Endothelial cell of umbilical vein (primary cell): ENCODE data around the gene NEXN. TPM values are rescaled to one million over a fixed set of nuclear protein-coding genes. Genes with fewer than 3 reads are reported as not detected.

Experiments used
- BruUV-seq: library from RNA; stranded (reverse); fragments of 400-500 nt; replicated peaks from 2 replicates; lab custom pipeline; 2021; lab: Mats Ljungman, UMichigan
- CTCF ChIA-PET: fragments of 300-600, 350-600 bp; sonication (Branson Sonifier 250); formaldehyde crosslinking; loops from one replicate; lab custom pipeline; 2021; ENCODE audit warnings: antibody characterized with exemption, inconsistent platforms; lab: Charles Lee
- POLR2A ChIA-PET: fragments of 300-600, 350-600 bp; sonication (Branson Sonifier 250); formaldehyde crosslinking; loops from one replicate; lab custom pipeline; 2021; ENCODE audit warnings: antibody characterized with exemption, inconsistent platforms; lab: Charles Lee
- DNase-seq: peaks from one replicate; pipeline ENCODE4 v3.0.0-alpha.2; 2011; ENCODE audit warnings: low read depth, low spot score
- FAIRE-seq: peaks from 2 replicates; lab custom pipeline; 2011; peaks lifted over from hg19 to GRCh38; lab: Jason Lieb, UNC
- H2AFZ ChIP-seq: 2 replicates; pipeline ENCODE4 v1.6.0; 2012; ENCODE audit warnings: low read depth, low read length, control low read depth, inconsistent platforms
- H3K27ac ChIP-seq: 2 replicates; pipeline ENCODE4 v1.5.1; 2011; ENCODE audit warnings: low read depth, mild to moderate bottlenecking, control low read depth, low read length, moderate library complexity; ENCODE audit not compliant: insufficient read depth
- H3K27me3 ChIP-seq, 2 experiments: 2 replicates each; pipeline versions ENCODE4 v1.6.0 to v1.6.1; 2011; ENCODE audit warnings: low read length in 2 of 2, mixed read lengths in 1 of 2; ENCODE audit not compliant: control insufficient read depth in 2 of 2, insufficient read depth in 2 of 2
- H3K36me3 ChIP-seq, 2 experiments: 2 replicates in 1 of 2; 3 replicates in 1 of 2; pipeline ENCODE4 v1.5.1; 2011; ENCODE audit warnings: low read length in 2 of 2, mild to moderate bottlenecking in 1 of 2, moderate library complexity in 1 of 2; ENCODE audit not compliant: control insufficient read depth in 2 of 2, insufficient read depth in 2 of 2; ENCODE audit errors: extremely low read depth in 1 of 2
- H3K4me1 ChIP-seq: 3 replicates; pipeline ENCODE4 v1.5.1; 2011; ENCODE audit warnings: mild to moderate bottlenecking, low read length; ENCODE audit not compliant: control insufficient read depth, insufficient read depth; ENCODE audit errors: extremely low read depth
- H3K4me2 ChIP-seq: 2 replicates; pipeline ENCODE4 v1.6.1; 2011; ENCODE audit warnings: low read length, control low read depth, mixed read lengths; ENCODE audit not compliant: insufficient read depth
- H3K4me3 ChIP-seq, 3 experiments: fragments of 200-600 bp in 1 of 3; sonication (generic), shearing (Covaris generic) in 1 of 3; replicated peaks in 1 of 3; 2 replicates each; pipeline ENCODE4 v1.5.1; 2011 to 2016; ENCODE audit warnings: control low read depth in 3 of 3, low read length in 3 of 3, mild to moderate bottlenecking in 2 of 3, inconsistent platforms in 1 of 3, low read depth in 1 of 3, moderate library complexity in 1 of 3; ENCODE audit not compliant: insufficient read depth in 1 of 3
- H3K79me2 ChIP-seq: 2 replicates; pipeline ENCODE4 v1.6.0; 2012; ENCODE audit warnings: low read length, inconsistent platforms; ENCODE audit not compliant: control insufficient read depth, insufficient read depth
- H3K9ac ChIP-seq: replicated peaks from 2 replicates; pipeline ENCODE3; 2011; ENCODE audit warnings: low read length, control low read depth; ENCODE audit not compliant: insufficient read depth; ENCODE audit errors: extremely low read depth
- H3K9me1 ChIP-seq: replicated peaks from 3 replicates; pipeline ENCODE4 v1.6.0; 2011; ENCODE audit warnings: mild to moderate bottlenecking, low read length; ENCODE audit not compliant: control insufficient read depth, insufficient read depth; ENCODE audit errors: extremely low read depth
- H3K9me3 ChIP-seq: replicated peaks from 2 replicates; pipeline ENCODE4 v1.5.1; 2012; ENCODE audit warnings: low read length, inconsistent platforms; ENCODE audit not compliant: control insufficient read depth, insufficient read depth
- H4K20me1 ChIP-seq: replicated peaks from 2 replicates; pipeline ENCODE3; 2011; ENCODE audit warnings: mild to moderate bottlenecking, low read length; ENCODE audit not compliant: control insufficient read depth, insufficient read depth; ENCODE audit errors: extremely low read depth
- CTCF ChIP-seq, 2 donors: IDR thresholded peaks; 1 replicate in 1 of 2; 2 replicates in 1 of 2; pipeline ENCODE4 v1.5.1; 2011; ENCODE audit warnings: low read length in 2 of 2, mild to moderate bottlenecking in 2 of 2, moderate library complexity in 2 of 2, control low read depth in 1 of 2, inconsistent platforms in 1 of 2, low read depth in 1 of 2; ENCODE audit not compliant: insufficient read depth in 1 of 2; ENCODE audit errors: extremely low read depth in 1 of 2
- EZH2 ChIP-seq: IDR thresholded peaks from 2 replicates; pipeline ENCODE4 v1.6.1; 2012; ENCODE audit warnings: borderline replicate concordance, low read depth, mild to moderate bottlenecking, moderate library complexity, low read length, inconsistent platforms; ENCODE audit not compliant: severe bottlenecking
- FOS ChIP-seq: IDR thresholded peaks from 2 replicates; pipeline ENCODE4 v1.6.1; 2011; ENCODE audit warnings: mild to moderate bottlenecking, low read length, moderate library complexity, borderline replicate concordance; ENCODE audit not compliant: insufficient read depth
- GATA2 ChIP-seq: IDR thresholded peaks from 2 replicates; pipeline ENCODE4 v1.7.0; 2011; ENCODE audit warnings: low read depth, mild to moderate bottlenecking, moderate library complexity, mixed read lengths, low read length; ENCODE audit not compliant: insufficient read length, insufficient read depth
- JUN ChIP-seq: IDR thresholded peaks from 2 replicates; pipeline ENCODE4 v1.6.1; 2011; ENCODE audit warnings: borderline replicate concordance, low read depth; ENCODE audit not compliant: insufficient read length, insufficient read depth
- MAX ChIP-seq: IDR thresholded peaks from 2 replicates; pipeline ENCODE4 v1.6.1; 2011; ENCODE audit not compliant: insufficient read depth, insufficient read length
- MYC ChIP-seq: IDR thresholded peaks from one replicate; pipeline ENCODE4 v1.6.1; 2011; ENCODE audit warnings: mild to moderate bottlenecking, low read depth, low read length
- POLR2A ChIP-seq: IDR thresholded peaks from 2 replicates; pipeline ENCODE4 v1.6.1; 2012; ENCODE audit warnings: low read depth, mild to moderate bottlenecking, control low read depth, low read length
- POLR2AphosphoS5 ChIP-seq: IDR thresholded peaks from 2 replicates; pipeline ENCODE4 v1.6.1; 2012; ENCODE audit warnings: low read depth, mild to moderate bottlenecking, control low read depth, low read length, moderate library complexity; ENCODE audit not compliant: insufficient read depth
- dilution Hi-C: fragments of 300-500 bp; cut with MboI; formaldehyde crosslinking; loops from one replicate; pipeline ENCODE4 v1.15.0; 2019; ENCODE audit warnings: low sequenced_read_pairs; ENCODE audit not compliant: extremely low pct_ligation_motif_present
- intact Hi-C: fragments of 100-400 bp; cut with micrococcal nuclease; formaldehyde crosslinking; loops from one replicate; pipeline ENCODE4 v1.10.0; 2022
- polyA plus RNA-seq, 4 experiments: library from polyadenylated mRNA; depleted of rRNA in 3 of 4; stranded (reverse) in 3 of 4; unstranded in 1 of 4; fragments of >200 nt; gene quantifications; 2 replicates each; pipeline versions ENCODE4 v1.2.1 to v1.2.3, GENCODE V29; 2011 to 2012; ENCODE audit warnings: missing spikeins in 1 of 4
- total RNA-seq: library from RNA; stranded (reverse); gene quantifications from 2 replicates; pipeline ENCODE4 v1.2.3, GENCODE V29; 2021

Gene NEXN
- total and polyA plus RNA-seq, 2 donors (not counting 3 experiments of a cell fraction or from before 2014, with no cell fraction given): 1.0 to 11.7 TPM

- Histone ChIP-seq H3K36me3 (no peaks in the 10 kb centered on the region), H4K20me1 (no peaks in the 10 kb centered on the region), H3K4me3 (no peak overlapping the region), H2AFZ (no peak overlapping the region), H3K79me2 (peaks cover 10% of the 10 kb centered on the region), H3K9ac (no peak overlapping the region), H3K4me1 (no peaks in the 10 kb centered on the region), H3K27me3 (no peaks in the 10 kb centered on the region), H3K9me3 (no peaks in the 10 kb centered on the region), H3K9me1 (no peaks in the 10 kb centered on the region), H3K27ac (no peak overlapping the region), H3K4me2 (no peak overlapping the region)
- no TSS peak for BruUV-seq
- dilution Hi-C loops (no loop called here), intact Hi-C loops (loop anchor here (10.0 kb wide), 1 partner anchor 371 kb away; no protein-coding TSS in a partner anchor)
- CTCF ChIA-PET: interaction anchor here (1.4 kb wide), 1 partner anchor 10 kb away, joined by 5 read pairs; no protein-coding TSS in a partner anchor
- TF ChIP-seq FOS (no peak), EZH2 (no peak), JUN (no peak), GATA2 (no peak), CTCF (IDR thresholded peaks at IDR 0.05; ENCODE audit: extremely low read depth in 1 of 2, insufficient read depth in 1 of 2, low read depth in 1 of 2, low read length in 2 of 2) (no peak), MAX (no peak), MYC (no peak), POLR2A (no peak), POLR2AphosphoS5 (no peak)
- DNase-seq: no peak
- FAIRE-seq: no peak
- POLR2A ChIA-PET: no interaction called here
These were observed 17.7 kb downstream of the NEXN start for GRCh38 chr1:77906019-77906545.
